D721Med (cell line): ENCODE results near the gene TPP1.

ENCODE experiments used
- DNase-seq: peaks from one replicate; pipeline ENCODE4 v3.0.0; 2011; ENCODE audit warnings: low spot score; ENCODE audit not compliant: insufficient read length
- FAIRE-seq: peaks from 2 replicates; lab custom pipeline; 2011; peaks lifted over from hg19 to GRCh38; lab: Jason Lieb, UNC
- TF ChIP-seq, protein P1 (sequence below): IDR thresholded peaks from 2 replicates; pipeline ENCODE4 v1.5.1; 2012; ENCODE audit warnings: mild to moderate bottlenecking, control low read depth; ENCODE audit not compliant: insufficient read depth; ENCODE audit errors: missing control alignments

The TPP1 gene

DNA sequence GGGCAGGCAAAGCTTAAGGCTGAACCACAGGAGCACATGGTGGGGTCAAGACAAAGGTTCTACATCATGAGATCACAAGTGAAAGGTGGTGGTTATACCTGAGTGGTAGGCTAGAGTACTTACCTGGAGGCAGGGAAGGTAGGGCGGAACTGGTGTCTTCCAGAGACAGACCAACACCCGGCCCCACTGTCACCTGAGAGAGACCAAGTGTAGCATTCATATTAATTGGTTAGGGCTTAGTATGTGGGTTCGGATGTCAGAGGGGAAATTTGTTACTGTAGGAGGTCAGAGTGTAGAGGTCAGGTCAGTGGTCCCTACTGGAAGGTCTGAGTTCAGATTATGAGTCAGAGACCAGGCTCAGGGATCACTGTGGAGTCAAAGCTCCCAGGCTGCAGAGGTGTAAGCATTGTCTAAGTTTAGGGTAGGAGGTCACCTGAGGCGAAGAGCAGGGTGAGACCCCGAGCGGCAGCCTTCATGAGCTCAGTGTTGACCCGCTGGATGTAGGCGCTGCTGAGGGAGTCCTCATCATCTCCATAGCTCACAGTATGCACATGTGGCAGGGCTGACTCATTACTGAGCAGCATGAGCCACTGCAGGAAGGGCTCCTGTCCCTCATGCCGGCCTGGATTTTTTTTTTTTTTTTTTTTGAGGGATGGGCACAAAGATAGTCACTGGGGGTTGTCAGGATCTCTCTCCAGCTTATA, 3.2 kb downstream of the TPP1 start:
- FAIRE-seq, result no peak
- DNase-seq, result no peak
- TF ChIP-seq, protein P1, sequence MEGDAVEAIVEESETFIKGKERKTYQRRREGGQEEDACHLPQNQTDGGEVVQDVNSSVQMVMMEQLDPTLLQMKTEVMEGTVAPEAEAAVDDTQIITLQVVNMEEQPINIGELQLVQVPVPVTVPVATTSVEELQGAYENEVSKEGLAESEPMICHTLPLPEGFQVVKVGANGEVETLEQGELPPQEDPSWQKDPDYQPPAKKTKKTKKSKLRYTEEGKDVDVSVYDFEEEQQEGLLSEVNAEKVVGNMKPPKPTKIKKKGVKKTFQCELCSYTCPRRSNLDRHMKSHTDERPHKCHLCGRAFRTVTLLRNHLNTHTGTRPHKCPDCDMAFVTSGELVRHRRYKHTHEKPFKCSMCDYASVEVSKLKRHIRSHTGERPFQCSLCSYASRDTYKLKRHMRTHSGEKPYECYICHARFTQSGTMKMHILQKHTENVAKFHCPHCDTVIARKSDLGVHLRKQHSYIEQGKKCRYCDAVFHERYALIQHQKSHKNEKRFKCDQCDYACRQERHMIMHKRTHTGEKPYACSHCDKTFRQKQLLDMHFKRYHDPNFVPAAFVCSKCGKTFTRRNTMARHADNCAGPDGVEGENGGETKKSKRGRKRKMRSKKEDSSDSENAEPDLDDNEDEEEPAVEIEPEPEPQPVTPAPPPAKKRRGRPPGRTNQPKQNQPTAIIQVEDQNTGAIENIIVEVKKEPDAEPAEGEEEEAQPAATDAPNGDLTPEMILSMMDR, result no peak

- no peak for FAIRE-seq
- TF ChIP-seq, protein P1, result no peak
- DNase-seq, result no peak
These were observed 4.2 kb downstream of the TPP1 start for GRCh38 chr11:6615046-6615445.

DNA sequence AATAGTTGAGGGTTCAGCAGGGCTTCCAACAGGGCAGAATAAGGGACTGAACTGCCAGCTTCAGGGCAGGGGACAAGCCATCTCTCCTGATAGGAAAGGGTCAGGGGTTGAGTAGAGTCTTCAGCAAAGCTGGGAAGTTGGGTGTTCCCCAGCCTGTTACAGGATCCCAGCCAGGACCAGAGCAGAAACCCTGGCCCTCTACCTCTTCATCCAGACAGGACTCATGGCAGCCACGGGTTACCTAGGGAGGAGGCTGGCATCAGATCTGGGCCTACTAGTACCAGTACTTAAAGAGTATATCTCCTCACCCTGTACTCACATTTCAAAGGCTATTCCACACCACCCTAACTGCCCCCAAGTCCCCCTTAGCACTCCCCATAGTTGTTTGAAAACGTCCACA, 4.8 kb downstream of the TPP1 start:
- TF ChIP-seq, protein P1, result no peak
- FAIRE-seq (no peak), DNase-seq (no peak)

- FAIRE-seq, result no peak
- TF ChIP-seq, protein P1, result no peak
- no peak for DNase-seq
These were observed 5.7 kb downstream of the TPP1 start for GRCh38 chr11:6613496-6613895.

DNA sequence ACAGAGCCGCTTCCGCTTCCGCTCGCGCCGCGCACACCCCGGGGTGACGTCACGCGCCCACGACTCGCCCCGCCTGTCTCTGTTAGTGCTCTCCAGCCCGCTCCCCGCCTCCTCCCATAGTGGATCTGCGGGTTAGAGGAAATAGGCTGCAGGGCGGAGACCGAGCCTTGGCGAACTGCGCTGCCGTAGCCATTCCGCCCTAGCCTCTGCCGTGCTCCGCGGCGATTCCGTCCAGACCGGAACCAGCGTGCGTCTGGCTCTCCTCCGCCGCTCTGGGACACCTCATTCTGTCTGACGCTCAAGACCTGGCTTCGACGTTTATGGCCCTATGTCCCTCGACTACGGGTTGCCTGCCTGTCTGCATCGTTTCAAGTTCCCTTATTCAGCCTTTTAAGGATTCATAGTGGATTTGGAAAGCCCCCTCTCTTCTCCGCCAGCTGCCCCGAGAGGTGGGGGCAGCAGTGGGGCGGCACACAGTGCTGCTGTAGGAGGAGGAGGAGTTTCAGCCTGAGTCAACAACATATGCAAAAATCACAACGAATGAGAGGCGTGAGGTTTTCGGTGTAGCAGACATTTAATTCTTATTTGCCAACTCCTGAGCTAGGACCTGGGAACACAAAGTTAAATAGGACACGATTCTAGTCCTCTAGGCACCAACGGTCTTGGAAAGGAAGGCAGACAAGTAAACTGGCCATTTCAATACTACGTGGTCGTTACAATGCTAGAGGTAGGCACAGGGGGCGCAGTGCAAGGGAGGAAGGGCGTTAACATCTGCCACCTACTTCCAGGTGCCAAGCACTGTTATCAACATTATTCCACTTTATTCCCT, 6.8 kb downstream of the TPP1 start, which contains the start of gene TAF10:
Gene TAF10, minus strand, starts transcription at position 4 of the 829 bp plus-strand sequence. CDS start 27 bp downstream, outside the sequence.
- no peak for FAIRE-seq
- DNase-seq, result peak; percentile 43
- TF ChIP-seq, protein P1, result peak; percentile 48

DNA sequence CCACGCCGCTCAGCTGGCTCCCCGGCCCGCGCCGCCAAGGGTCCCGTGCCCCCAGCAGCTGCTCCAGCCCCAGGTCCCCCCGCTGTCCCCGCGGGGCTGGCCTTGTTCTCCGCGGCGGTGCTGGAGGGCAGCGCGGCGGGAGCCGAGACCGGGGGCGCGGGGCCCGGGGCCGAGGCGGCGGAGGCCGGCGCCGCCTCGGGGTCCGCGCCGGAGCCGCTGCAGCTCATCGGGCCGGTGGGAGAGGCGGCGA, 7.3 kb downstream of the TPP1 start:
- FAIRE-seq (no peak), DNase-seq (no peak)
- TF ChIP-seq, protein P1, result no peak
